AG09319 (cell line): ENCODE measurements around the gene METTL25B.

Experiments used
- DNase-seq: peaks from one replicate; pipeline ENCODE4 v3.0.0-alpha.2; 2010; ENCODE audit warnings: low read depth; ENCODE audit errors: extremely low read depth
- CTCF ChIP-seq: IDR thresholded peaks from 2 replicates; pipeline ENCODE4 v1.5.1; 2011; ENCODE audit warnings: low read depth, mild to moderate bottlenecking, inconsistent platforms, low read length, moderate library complexity

The METTL25B gene

GRCh38 chr1:156707417-156708217, 20.7 kb upstream of the METTL25B start:
- DNase-seq: no peak
- no peak for TF ChIP-seq CTCF

DNA sequence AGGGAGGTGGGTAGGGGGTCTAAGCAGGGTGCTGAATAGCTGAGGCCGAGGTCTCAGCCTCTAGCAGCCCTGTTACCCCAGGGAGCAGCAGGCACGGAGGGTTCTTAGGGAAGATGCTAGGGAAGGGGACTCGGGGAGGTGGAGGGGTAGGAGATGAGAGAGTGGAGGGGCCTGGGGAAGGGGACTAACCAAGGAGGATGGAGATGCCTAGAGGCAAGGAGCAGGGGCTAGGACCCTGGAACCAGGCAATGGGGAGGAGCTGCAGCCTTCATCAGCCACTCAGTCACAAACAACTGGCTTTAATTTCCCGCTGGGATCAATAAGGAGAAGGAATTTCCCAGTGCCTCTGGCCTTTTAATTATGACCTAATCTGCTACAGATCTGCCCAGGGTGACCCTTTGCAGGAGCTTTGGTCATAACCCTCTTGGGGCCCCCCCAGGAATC, 20.0 kb upstream of the METTL25B start:
- TF ChIP-seq CTCF: no peak
- no peak for DNase-seq

DNA sequence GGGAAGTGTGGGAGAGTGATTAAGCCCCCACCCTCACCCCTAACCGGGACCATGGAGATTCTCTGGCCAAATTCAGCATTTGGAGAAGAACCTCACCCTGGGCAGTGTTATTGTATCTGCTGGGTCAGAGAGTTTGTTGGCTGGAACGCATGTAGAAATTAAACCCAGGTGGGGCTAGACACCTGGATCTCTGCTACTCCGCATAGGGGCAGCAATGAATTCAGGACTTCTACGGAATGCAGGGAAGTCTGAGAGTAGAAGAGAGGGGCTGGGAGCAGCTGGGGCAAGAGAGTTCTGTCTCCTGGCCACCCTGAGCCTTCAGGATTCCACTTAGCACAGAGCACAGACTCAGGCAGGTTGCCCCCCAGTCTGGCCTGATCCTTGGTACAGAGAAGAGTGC, 19.2 kb upstream of the METTL25B start:
- TF ChIP-seq CTCF: no peak

DNA sequence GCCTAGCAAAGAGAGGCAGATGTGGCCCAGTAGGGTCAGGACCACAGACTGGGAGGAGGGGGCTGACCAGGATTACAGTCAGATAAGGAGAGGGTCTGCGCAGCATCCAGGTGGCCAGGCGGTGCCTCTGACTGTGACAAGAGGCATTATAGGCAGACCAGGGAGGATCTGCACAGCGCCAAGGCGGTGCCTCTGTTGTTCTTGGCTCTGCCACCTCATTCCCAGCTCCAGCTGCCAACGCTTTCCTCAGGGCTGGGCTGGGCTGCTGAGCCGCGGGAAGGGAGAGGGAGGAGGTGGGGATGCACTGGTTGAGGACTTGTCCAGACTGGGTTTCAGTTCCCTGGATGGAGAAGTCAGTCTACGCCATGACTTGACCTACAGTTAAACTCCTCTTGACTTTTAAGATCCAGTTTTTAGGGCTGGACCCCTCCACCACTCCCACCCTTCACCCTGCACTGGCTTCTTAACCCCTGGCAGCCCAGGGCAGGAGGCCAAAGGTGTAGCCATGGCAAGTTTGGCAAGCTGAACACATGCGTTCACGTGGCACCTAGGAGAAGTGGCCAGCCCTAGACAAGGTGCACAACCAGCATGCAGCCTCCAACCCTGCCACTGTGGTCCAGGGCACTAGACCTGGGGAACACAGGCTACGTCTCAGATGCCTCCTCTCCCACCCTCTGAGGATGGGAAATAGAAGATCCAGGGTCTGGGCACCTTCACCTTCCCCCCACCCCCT, 18.3 kb upstream of the METTL25B start:
- TF ChIP-seq CTCF: no peak
- no peak for DNase-seq

More for the DNA sequence above, 19.2 kb upstream of the METTL25B start:
- DNase-seq: no peak

DNA sequence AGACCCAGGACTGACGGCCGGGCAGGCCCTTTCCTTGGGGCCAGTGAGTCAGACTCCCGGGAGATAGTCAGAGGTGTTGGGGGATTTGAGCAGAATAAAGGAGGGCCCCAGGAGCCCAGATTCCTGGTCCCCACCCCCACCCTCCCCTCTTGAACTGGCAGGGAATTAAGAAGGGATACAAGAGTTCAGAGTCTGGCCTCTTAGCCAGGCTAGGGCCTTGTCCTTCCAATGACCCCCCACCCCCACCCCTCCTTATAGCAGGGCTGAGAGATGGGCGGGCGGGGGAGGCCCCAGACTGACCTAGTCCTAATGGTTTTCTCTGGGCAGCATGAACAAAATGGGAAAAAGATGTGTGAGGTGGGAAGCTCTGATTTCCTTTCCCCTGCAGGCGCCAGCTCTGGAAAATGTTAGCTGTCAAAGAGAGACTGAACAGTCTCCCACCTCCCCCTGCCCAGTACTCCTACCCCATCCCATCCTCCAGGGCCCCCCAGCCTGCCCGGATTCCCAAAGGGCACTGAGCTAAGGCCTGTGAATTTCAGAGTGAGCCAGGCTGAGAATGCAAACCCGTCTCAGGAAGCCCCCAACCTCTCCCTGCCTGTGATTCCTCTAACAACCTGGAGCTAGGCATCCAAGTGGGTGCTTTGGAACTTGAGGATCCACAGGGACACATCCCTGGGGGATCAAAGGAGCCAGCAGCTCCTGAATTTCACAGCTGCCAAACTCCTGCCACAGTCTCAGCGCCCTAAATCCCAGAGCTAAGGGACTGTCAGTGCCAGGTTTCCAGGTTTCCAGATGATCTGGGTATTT, 17.1 kb upstream of the METTL25B start:
- TF ChIP-seq CTCF: no peak
- DNase-seq: no peak

GRCh38 chr1:156712626-156713025, 15.6 kb upstream of the METTL25B start:
- no peak for TF ChIP-seq CTCF
- no peak for DNase-seq
